Fibroblast of mammary gland (primary cell): ENCODE measurements around the gene IGF2BP2.
"Not testable (repeated sequence)": the region's sequence is repeated elsewhere in the genome, so short reads cannot be mapped to it uniquely, and the experiment has no call there.

Source experiments
- DNase-seq: peaks from one replicate; pipeline ENCODE4 v3.0.0-alpha.2; 2010; ENCODE audit warnings: low read depth
- H3K4me3 ChIP-seq: 2 replicates; pipeline ENCODE4 v1.5.1; 2011; ENCODE audit warnings: low read depth, mild to moderate bottlenecking, low read length, moderate library complexity; ENCODE audit not compliant: control insufficient read depth
- TF ChIP-seq, protein P1 (sequence below): conservative IDR thresholded peaks from 2 replicates; pipeline ENCODE4 v1.5.1; 2011; ENCODE audit warnings: low read depth, low read length, inconsistent platforms; ENCODE audit not compliant: control insufficient read depth, insufficient read depth

Gene IGF2BP2

DNA sequence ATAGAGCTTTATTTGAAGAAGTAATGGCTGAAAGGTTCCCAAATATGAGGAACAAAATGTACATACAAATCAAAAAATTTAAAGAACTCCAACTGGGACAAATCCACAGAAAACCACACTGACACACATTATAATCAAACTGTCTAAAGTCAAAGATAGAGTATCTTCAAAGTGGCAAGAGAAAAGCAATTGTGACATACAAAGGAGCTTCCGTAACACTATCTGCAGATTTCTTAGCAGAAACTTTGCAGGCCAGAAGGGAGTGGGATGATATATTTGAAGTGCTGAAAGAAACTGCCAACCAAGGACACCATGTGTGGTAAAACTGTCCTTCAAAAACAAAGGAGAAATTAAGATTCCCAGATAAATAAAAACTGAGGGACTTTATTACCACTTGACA, 146.8 kb downstream of the IGF2BP2 start:
- TF ChIP-seq, protein P1, sequence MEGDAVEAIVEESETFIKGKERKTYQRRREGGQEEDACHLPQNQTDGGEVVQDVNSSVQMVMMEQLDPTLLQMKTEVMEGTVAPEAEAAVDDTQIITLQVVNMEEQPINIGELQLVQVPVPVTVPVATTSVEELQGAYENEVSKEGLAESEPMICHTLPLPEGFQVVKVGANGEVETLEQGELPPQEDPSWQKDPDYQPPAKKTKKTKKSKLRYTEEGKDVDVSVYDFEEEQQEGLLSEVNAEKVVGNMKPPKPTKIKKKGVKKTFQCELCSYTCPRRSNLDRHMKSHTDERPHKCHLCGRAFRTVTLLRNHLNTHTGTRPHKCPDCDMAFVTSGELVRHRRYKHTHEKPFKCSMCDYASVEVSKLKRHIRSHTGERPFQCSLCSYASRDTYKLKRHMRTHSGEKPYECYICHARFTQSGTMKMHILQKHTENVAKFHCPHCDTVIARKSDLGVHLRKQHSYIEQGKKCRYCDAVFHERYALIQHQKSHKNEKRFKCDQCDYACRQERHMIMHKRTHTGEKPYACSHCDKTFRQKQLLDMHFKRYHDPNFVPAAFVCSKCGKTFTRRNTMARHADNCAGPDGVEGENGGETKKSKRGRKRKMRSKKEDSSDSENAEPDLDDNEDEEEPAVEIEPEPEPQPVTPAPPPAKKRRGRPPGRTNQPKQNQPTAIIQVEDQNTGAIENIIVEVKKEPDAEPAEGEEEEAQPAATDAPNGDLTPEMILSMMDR, result no peak
- no peak for DNase-seq
- no peak overlapping the region for H3K4me3 ChIP-seq

- peak; percentile 86 for DNase-seq
- no peak overlapping the region for H3K4me3 ChIP-seq
- TF ChIP-seq, protein P1, result peak; percentile 88
Measured at GRCh38 chr3:185677146-185677829, 147.6 kb downstream of the IGF2BP2 start.

GRCh38 chr3:185667574-185667973, 157.3 kb downstream of the IGF2BP2 start:
- H3K4me3 ChIP-seq, result no peak overlapping the region
- DNase-seq, result no peak
- TF ChIP-seq, protein P1, result no peak

- TF ChIP-seq, protein P1, result no peak
- DNase-seq, result no peak
- no peak overlapping the region for H3K4me3 ChIP-seq
Measured at GRCh38 chr3:185663929-185664328, 160.9 kb downstream of the IGF2BP2 start.

GRCh38 chr3:185661772-185662171, 163.1 kb downstream of the IGF2BP2 start:
- TF ChIP-seq, protein P1, result no peak
- DNase-seq, result no peak
- no peak overlapping the region for H3K4me3 ChIP-seq

- not testable (repeated sequence) for DNase-seq, H3K4me3 ChIP-seq
Measured at GRCh38 chr3:185661296-185661695, 163.5 kb downstream of the IGF2BP2 start.

- DNase-seq, result peak; percentile 85
- TF ChIP-seq, protein P1, result peak; percentile 99
- H3K4me3 ChIP-seq, result no peak overlapping the region
Measured at GRCh38 chr3:185659942-185660921, 164.6 kb downstream of the IGF2BP2 start.
